ENCODE measurements around the gene PP2D1.

GRCh38 chr3:19950316-19950715, 61.7 kb downstream of the PP2D1 start:
- no peak for TF ChIP-seq TP53 (CRISPR knock-in tag; IDR thresholded peaks at IDR 0.05)
- TF ChIP-seq GABPB1 (CRISPR knock-in tag; IDR thresholded peaks at IDR 0.05) = no peak
- no peak for TF ChIP-seq CTCF (IDR thresholded peaks at IDR 0.05)
- TF ChIP-seq NR2C2 (CRISPR knock-in tag; IDR thresholded peaks at IDR 0.05) = no peak

All from WTC11 (cell line).